Central memory CD8-positive, alpha-beta T cell (primary cell): Measurements from ENCODE around the gene GPR18.

Experiments used
- ATAC-seq: fragments of 150-1000 bp; cut with Tn5 transposase; replicated peaks from 2 replicates; pipeline ENCODE4 v1.10.0; 2022; ENCODE audit warnings: mild to moderate bottlenecking, moderate FRiP score, moderate number of reproducible peaks; ENCODE audit not compliant: poor library complexity, severe bottlenecking; ENCODE audit errors: extremely low read depth
- DNase-seq, 2 donors: peaks; one replicate each; pipeline ENCODE4 v3.0.0; 2021; ENCODE audit warnings: low spot score in 2 of 2
- H3K27ac Mint-ChIP-seq: one replicate; pipeline ENCODE4 v1.8.0; 2022; ENCODE audit warnings: low read depth, mild to moderate bottlenecking, moderate library complexity, mixed read lengths
- H3K27me3 Mint-ChIP-seq: one replicate; pipeline ENCODE4 v1.8.0; 2022; ENCODE audit warnings: mixed read lengths
- H3K36me3 Mint-ChIP-seq: one replicate; pipeline ENCODE4 v1.8.0; 2022; ENCODE audit warnings: mild to moderate bottlenecking, moderate library complexity, mixed read lengths; ENCODE audit not compliant: insufficient read depth
- H3K4me1 Mint-ChIP-seq: one replicate; pipeline ENCODE4 v1.8.0; 2022; ENCODE audit warnings: mixed read lengths
- H3K4me3 Mint-ChIP-seq: one replicate; pipeline ENCODE4 v1.8.0; 2022; ENCODE audit warnings: mild to moderate bottlenecking, moderate library complexity, mixed read lengths
- H3K9me3 Mint-ChIP-seq: one replicate; pipeline ENCODE4 v1.8.0; 2022; ENCODE audit warnings: mixed read lengths

Gene GPR18

DNA sequence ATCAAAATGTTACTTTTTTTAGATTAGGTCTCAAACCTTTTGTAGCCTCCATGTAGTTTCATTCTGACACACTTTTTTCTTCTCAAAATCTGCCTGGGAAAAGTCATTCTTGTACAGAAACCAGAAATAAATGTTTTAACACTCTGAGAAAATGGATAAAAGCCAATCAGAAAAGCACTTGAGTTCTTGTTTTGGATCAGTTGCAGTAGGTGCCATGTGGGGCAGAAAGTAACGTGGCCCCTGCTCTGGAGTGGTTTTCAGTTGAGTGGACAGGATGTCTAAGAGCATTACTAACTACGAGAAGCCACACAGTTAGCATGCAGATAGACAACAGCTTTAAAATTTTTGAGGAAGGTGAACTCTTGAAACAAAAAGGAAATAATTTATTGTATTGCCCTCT is 29.9 kb upstream of the GPR18 start:
- H3K27ac Mint-ChIP-seq, result peak overlapping the region; percentile 97
- DNase-seq, result no peak
- H3K4me1 Mint-ChIP-seq, result peaks cover 82% of the 10 kb centered on the region
- H3K9me3 Mint-ChIP-seq, result no peaks in the 10 kb centered on the region
- peaks cover 32% of the 10 kb centered on the region for H3K36me3 Mint-ChIP-seq
- H3K4me3 Mint-ChIP-seq, result peak overlapping the region; percentile 40
- no peak for ATAC-seq
- H3K27me3 Mint-ChIP-seq, result no peaks in the 10 kb centered on the region

- Mint-ChIP-seq H3K27me3 (no peaks in the 10 kb centered on the region), H3K4me1 (peaks cover 82% of the 10 kb centered on the region), H3K27ac (peak overlapping the region; percentile 97), H3K36me3 (peaks cover 30% of the 10 kb centered on the region), H3K4me3 (peak overlapping the region; percentile 25), H3K9me3 (no peaks in the 10 kb centered on the region)
- ATAC-seq (no peak), DNase-seq (no peak)
Observed at GRCh38 chr13:99287551-99287950, 29.4 kb upstream of the GPR18 start.

GRCh38 chr13:99285432-99286182 is 27.4 kb upstream of the GPR18 start:
- H3K4me3 Mint-ChIP-seq, result no peak overlapping the region
- no peaks in the 10 kb centered on the region for H3K9me3 Mint-ChIP-seq
- DNase-seq, result no peak
- no peaks in the 10 kb centered on the region for H3K27me3 Mint-ChIP-seq
- peak overlapping the region; percentile 97 for H3K27ac Mint-ChIP-seq
- no peak for ATAC-seq
- H3K36me3 Mint-ChIP-seq, result peaks cover 23% of the 10 kb centered on the region
- H3K4me1 Mint-ChIP-seq, result peaks cover 88% of the 10 kb centered on the region

DNA sequence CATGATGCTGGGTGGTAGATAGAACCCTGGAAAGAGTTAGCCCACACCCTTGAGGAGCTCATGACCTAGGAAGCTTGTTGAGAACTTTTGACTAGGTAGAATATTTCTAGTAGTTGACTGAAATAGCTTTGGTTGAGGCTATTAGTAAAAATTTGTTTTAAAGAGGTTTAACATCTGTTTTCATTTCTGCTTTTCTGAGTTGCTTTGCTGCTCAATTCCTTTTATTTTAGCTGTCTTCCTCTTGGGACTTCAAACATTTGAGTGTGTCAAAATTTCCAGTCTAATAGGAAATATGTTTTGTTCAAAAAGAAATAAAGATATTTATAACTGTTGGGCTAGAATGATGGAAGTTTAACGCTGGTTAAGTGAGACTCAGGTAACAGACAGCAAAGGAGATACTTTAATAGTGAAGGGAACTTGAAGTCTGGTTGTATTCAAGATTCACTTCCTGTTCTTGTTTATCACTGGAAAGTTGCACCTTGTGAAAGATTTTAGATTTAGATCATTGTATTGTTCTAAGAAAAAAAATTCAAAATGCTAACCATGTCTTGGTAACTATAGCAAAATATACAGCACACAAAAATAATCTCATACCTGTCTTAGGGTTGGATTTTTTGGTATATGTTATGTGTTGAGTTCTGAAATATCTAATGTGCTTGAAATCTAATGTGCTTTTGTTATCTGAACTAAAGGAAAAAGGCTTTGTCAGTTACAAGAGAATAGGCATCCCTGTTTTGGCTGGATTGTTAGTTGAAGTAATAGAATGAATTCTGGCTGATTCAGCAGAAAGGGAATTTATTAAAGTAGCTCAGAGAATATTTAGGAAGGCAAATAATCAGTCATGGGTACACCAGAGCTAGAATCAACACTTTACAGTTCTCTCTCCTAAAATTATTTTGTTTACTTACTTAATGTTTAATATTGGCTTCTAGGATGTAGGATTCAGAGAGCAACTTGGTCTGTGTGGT is 24.4 kb upstream of the GPR18 start:
- Mint-ChIP-seq H3K27ac (peak overlapping the region; percentile 96), H3K9me3 (no peaks in the 10 kb centered on the region), H3K4me1 (peaks cover 87% of the 10 kb centered on the region), H3K27me3 (no peaks in the 10 kb centered on the region), H3K36me3 (peaks cover 24% of the 10 kb centered on the region), H3K4me3 (peak overlapping the region; percentile 61)
- ATAC-seq (peak; percentile 71), DNase-seq (no peak)

GRCh38 chr13:99281811-99282263 is 23.7 kb upstream of the GPR18 start:
- peaks cover 25% of the 10 kb centered on the region for H3K36me3 Mint-ChIP-seq
- no peaks in the 10 kb centered on the region for H3K27me3 Mint-ChIP-seq
- H3K4me1 Mint-ChIP-seq, result peaks cover 87% of the 10 kb centered on the region
- no peaks in the 10 kb centered on the region for H3K9me3 Mint-ChIP-seq
- H3K27ac Mint-ChIP-seq, result peak overlapping the region; percentile 96
- peak; percentile 78 for ATAC-seq
- peak; percentile 33 to 54 for DNase-seq
- peak overlapping the region; percentile 20 for H3K4me3 Mint-ChIP-seq

DNA sequence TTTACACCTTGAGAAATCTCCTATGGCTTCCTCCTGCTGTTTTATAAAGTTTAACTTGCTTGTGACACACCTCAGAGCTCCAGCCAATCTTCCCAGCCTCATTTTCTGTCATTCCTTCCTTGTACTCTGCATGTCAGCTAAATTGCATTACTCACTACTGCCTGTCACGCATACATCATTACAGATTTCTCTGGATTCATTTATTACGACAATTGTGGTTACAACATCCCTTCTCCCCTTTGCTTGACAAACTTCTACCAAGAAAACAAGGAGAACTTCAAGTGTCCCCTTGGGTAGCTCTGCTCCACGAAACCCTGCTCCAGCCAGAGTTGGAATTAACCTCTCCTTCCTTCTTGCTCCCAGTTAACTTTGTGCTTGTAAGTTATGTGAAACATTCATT is 22.0 kb upstream of the GPR18 start:
- peaks cover 86% of the 10 kb centered on the region for H3K4me1 Mint-ChIP-seq
- H3K36me3 Mint-ChIP-seq, result peaks cover 26% of the 10 kb centered on the region
- DNase-seq, result no peak
- no peaks in the 10 kb centered on the region for H3K9me3 Mint-ChIP-seq
- H3K27me3 Mint-ChIP-seq, result no peaks in the 10 kb centered on the region
- no peak overlapping the region for H3K4me3 Mint-ChIP-seq
- no peak for ATAC-seq
- peak overlapping the region; percentile 96 for H3K27ac Mint-ChIP-seq

GRCh38 chr13:99279637-99280036 is 21.5 kb upstream of the GPR18 start:
- DNase-seq (no peak), ATAC-seq (no peak)
- peaks cover 86% of the 10 kb centered on the region for H3K4me1 Mint-ChIP-seq
- H3K27me3 Mint-ChIP-seq, result no peaks in the 10 kb centered on the region
- peaks cover 29% of the 10 kb centered on the region for H3K36me3 Mint-ChIP-seq
- no peaks in the 10 kb centered on the region for H3K9me3 Mint-ChIP-seq
- H3K4me3 Mint-ChIP-seq, result peak overlapping the region; percentile 21
- peak overlapping the region; percentile 99 for H3K27ac Mint-ChIP-seq

- Mint-ChIP-seq H3K27me3 (no peaks in the 10 kb centered on the region), H3K4me1 (peaks cover 89% of the 10 kb centered on the region), H3K9me3 (no peaks in the 10 kb centered on the region), H3K36me3 (peaks cover 29% of the 10 kb centered on the region), H3K4me3 (peak overlapping the region; percentile 21), H3K27ac (peak overlapping the region; percentile 99)
- DNase-seq (no peak), ATAC-seq (no peak)
Observed at GRCh38 chr13:99278843-99279242, 20.7 kb upstream of the GPR18 start.

DNA sequence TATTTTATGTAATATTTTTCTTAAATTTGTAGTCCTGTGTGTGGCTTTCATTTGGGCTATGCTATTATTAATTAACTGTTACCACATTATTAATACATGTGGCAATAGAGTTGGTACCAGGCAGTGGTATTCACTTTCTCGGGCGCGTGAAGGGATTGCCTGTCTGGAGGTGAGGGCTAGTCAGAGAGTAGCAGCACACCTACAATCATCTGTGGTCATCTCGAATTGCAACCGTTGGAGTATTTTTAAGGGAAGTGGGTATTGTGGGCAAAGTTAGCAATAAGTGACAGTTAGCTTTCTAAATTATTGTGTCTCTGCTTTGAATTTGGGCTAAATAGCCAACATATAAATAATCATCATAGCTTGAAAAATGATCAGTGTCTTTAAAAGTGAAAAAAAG is 20.0 kb upstream of the GPR18 start:
- H3K4me1 Mint-ChIP-seq, result peaks cover 95% of the 10 kb centered on the region
- no peak for ATAC-seq

GRCh38 chr13:99277629-99278028 is 19.4 kb upstream of the GPR18 start:
- DNase-seq (no peak), ATAC-seq (no peak)
- no peaks in the 10 kb centered on the region for H3K27me3 Mint-ChIP-seq
- peaks cover 96% of the 10 kb centered on the region for H3K4me1 Mint-ChIP-seq
- peak overlapping the region; percentile 99 for H3K27ac Mint-ChIP-seq
- H3K36me3 Mint-ChIP-seq, result peaks cover 33% of the 10 kb centered on the region
- peaks cover 4% of the 10 kb centered on the region for H3K9me3 Mint-ChIP-seq
- peak overlapping the region; percentile 37 for H3K4me3 Mint-ChIP-seq

More for the DNA sequence above, 20.0 kb upstream of the GPR18 start:
- Mint-ChIP-seq H3K9me3 (no peaks in the 10 kb centered on the region), H3K27ac (peak overlapping the region; percentile 99), H3K27me3 (no peaks in the 10 kb centered on the region), H3K36me3 (peaks cover 33% of the 10 kb centered on the region), H3K4me3 (no peak overlapping the region)
- DNase-seq, result no peak

DNA sequence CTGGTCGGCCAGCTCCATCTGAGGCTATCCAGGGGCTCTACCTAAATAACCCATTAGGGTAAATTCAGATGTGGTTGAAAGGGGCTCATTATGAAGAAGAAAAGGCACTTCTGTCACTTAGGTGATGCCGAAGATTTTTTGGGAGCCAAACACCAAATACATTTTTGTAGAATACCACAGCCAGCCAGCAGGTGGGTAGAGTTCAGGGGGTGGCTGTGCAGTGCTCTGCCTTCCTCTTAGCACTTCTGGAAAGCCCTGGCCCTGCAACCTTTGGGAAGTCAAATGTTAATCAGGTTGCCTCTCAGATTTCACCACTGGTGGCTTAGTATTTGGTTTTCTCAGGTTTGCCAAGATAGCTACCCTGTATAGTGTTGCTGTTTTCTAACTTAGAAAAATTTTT is 18.5 kb upstream of the GPR18 start:
- H3K4me3 Mint-ChIP-seq, result peak overlapping the region; percentile 37
- DNase-seq (no peak), ATAC-seq (no peak)
- peaks cover 96% of the 10 kb centered on the region for H3K4me1 Mint-ChIP-seq
- peak overlapping the region; percentile 99 for H3K27ac Mint-ChIP-seq
- no peaks in the 10 kb centered on the region for H3K27me3 Mint-ChIP-seq
- peaks cover 36% of the 10 kb centered on the region for H3K36me3 Mint-ChIP-seq
- peaks cover 6% of the 10 kb centered on the region for H3K9me3 Mint-ChIP-seq

GRCh38 chr13:99275093-99275469 is 16.9 kb upstream of the GPR18 start:
- Mint-ChIP-seq H3K36me3 (peaks cover 36% of the 10 kb centered on the region), H3K4me3 (peak overlapping the region; percentile 60), H3K9me3 (peaks cover 6% of the 10 kb centered on the region), H3K27ac (peak overlapping the region; percentile 99), H3K27me3 (no peaks in the 10 kb centered on the region), H3K4me1 (peaks cover 96% of the 10 kb centered on the region)
- DNase-seq (peak in 1 of 2 donors; percentile 49), ATAC-seq (peak; percentile 63)
